ENCODE measurements around the gene SMOC2.
"Not testable (repeated sequence)": the region's sequence is repeated elsewhere in the genome, so short reads cannot be mapped to it uniquely, and the experiment has no call there.

Gene SMOC2

DNA sequence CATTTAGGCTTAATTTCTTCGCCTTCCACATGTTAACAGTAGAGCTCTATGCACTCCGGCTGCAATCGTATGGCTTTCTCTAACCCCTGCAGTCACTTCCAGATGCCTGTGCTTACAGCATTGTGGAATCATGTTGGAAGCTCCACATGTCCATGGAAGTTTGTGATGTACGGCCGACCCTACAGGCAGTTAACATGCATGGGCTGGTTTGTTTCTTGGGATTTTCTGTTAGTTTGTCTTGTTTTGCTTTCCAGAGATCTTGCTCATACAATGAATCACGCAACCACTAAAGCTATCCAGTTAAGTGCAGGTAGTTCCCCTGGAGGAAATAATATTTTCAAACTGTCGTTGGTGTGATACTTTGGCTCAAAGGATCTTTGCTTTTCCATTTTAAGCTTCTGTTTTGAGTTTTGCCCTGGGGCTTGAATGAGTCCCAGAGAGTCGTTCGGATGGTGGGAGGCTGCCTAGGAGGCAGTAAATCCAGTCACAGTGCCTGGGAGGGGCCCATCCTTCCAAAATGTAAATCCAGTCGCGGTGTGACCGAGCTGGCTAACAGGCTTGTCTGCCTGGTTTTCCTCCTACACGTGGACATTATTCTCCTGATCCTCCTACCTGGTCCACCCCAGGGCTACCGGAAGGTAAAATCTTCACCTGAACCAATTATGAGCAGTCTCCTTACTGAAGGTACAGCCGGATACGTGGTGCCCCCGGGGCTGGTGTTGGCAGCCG lies 225.9 kb downstream of the SMOC2 start:
- DNase-seq = no peak

DNA sequence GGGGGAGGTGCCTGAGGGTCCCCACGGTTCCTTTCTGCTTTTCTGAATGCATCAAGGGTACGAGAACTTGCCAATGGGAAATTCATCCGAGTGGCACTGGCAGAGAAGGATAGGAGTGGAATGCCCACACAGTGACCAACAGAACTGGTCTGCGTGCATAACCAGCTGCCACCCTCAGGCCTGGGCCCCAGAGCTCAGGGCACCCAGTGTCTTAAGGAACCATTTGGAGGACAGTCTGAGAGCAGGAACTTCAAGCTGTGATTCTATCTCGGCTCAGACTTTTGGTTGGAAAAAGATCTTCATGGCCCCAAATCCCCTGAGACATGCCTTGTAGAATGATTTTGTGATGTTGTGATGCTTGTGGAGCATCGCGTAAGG lies 226.4 kb downstream of the SMOC2 start:
- no peak for DNase-seq

DNA sequence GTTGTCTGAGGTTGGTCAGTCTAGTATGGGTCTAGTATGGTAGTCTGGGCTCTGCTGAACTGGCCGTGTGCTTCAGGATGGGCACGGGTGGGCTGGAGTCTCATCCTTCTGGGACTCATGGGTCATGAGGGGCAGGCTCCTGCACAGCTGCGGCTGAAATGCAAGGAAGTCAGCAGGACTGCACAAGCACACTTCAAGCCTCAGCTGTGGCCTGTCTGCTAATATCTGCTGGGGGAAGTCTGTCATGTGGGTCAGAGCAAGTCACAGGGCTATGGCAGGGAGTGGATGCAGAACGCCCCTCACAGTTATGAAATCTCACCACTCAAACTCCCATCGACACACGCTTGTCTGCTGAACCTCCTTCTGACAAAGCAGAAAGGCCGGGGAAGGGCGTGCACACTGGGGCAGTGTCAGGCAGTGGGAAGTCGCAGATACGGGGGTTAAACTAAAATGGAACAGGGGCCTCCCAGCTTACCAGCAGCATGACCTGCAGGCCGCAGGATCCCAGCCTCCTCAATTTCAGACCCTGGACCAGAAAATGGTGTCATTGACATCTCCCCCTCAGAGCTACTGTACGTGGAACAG lies 229.5 kb downstream of the SMOC2 start:
- no peak for DNase-seq

- no peak for DNase-seq
Observed at GRCh38 chr6:168671028-168671862, 230.3 kb downstream of the SMOC2 start.

DNA sequence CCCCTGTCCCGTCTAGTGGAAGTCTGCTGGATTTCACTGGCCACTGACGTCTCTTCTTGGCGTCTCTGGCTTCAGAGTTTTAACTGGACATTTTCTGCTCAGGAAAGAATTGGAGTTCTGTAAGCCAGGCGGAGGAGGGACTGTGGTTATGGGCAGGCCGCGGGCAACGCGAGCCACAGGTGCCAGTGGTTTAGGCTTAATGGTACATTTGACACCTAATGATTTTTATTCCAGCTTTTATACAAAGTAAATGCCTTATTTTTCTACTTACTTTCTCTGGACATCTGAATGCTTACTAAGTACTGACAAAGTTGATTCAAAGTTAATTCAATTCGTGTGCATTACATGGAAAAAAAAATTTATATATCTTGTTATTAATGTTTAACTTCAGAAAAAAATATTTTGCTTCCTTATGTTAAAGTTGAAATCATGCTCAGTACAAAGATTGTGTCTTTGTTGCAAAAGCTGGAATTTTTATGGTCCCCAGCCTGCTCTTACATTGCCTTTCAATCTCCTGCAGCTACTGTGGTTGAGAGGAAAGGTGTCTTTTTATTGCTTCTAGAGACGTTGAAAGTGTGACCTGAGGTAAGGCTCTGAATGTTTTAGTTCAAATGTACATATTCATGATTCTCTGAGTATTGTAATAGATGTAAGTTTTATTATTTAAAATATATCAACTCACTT lies 231.0 kb downstream of the SMOC2 start:
- no peak for DNase-seq

DNA sequence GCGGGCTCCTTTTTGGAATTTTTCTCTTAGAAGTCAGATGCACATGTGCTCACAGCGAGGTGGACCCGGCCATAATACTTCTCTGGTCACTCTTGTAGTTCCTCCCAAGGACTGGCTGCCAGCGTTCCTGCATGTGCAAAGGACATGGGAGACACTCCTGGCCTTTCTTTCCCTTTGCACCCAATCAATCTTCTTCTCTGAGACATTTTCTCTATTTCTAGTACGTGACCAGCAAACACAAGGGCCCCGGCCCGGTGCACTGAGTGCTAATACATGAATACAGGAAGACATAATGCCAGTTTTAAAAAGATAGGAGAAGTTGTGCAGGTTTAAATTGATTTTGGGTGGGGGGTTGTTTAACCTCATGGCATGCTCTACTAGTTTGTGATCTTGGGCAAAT lies 233.6 kb downstream of the SMOC2 start:
- DNase-seq = no peak

DNA sequence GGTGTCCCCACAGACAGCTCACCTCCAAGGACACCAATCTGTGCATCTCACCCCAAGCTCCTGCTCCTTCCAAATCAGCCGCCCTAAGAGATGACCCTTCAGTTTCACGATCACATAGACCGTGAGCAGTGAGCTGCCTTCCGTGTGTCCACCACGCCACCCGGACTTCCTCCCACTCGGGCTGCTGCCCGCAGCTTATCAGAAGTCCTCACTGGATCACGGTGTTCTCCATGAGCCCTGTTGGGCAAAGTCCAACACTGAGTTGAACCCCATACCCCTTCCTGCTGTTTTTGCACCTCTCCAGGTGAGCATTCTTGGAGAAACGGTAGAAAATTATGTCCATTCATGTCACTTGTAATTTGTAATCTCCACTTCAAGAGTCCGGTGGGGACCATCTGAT lies 234.4 kb downstream of the SMOC2 start:
- no peak for DNase-seq

DNA sequence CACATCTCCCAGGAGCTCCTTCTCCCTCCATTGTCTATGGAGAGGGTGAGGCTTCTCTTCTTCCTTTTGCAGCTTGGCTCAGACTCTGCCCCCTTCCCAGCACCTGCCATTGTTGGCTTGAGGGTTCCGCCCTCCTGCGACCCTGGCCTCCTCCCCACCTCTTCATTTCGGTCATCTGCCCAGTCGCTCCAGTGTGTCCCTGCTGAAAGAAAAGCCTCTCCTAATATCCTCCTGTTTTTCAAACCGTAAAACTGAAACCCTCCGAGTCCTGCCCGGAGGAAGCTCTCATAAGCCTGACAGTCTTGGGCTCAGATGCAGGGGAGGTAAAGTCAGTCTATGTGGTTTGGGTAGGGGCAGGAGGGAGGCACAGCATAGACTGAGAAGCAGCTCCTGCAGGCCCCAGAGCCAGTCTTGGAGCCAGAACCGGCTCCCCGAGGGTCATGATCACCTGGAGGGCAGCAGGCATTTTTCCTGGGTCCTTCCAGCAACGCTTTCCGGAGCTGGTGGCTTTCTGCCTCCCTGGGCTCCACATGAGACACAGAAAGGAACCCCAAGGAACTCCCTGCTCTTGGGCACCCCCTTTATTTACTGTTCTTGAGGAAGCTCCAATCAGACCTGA lies 235.1 kb downstream of the SMOC2 start:
- no peak for DNase-seq

GRCh38 chr6:168676552-168677322 lies 235.8 kb downstream of the SMOC2 start:
- no peak for DNase-seq

GRCh38 chr6:168677323-168677781 lies 236.4 kb downstream of the SMOC2 start:
- not testable (repeated sequence) for DNase-seq

DNA sequence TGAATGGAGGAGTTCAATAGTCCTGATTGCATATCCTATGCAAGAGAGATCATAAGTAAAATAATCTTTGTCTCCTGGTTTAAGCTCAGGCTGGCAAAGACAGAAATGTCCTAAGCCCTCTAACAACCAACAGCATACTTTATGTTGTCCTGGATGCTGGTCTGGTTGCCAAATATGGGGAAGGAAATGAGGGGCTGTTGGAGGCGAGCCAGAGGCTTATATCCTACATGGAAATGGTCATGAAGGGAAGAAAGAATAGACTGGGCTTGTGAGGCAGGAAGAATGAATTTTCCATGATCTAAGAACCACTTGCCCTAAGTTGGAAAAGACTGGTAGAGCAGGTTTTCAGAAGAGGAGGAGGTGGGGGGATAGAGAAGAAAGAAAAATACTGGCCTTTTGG lies 237.1 kb downstream of the SMOC2 start:
- DNase-seq = no peak

- no peak for DNase-seq
Observed at GRCh38 chr6:168678588-168678987, 237.6 kb downstream of the SMOC2 start.

DNA sequence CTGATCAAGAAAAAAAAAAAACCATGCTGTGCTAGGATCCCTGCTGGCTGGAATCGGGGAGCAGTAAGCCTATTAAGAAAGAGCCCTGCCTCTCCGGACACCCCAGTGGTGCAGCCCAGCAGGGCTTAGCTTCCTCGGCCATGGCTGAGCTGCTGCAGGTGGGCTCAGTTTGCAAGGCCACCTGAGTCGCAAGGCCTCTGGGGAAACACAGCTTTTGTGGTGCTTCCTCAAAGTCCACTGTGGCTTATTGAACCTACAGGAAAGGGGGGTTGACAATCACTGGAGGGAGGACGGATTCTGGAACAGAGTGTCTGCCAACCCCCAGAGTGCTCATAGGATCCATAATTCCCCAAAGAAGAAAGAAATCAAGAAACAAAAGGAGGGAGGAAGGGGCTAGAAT lies 240.8 kb downstream of the SMOC2 start:
- no peak for DNase-seq

- no peak for DNase-seq
Observed at GRCh38 chr6:168683621-168684020, 242.6 kb downstream of the SMOC2 start.

- DNase-seq = no peak
Observed at GRCh38 chr6:168684471-168684870, 243.5 kb downstream of the SMOC2 start.

GRCh38 chr6:168684906-168685305 lies 243.9 kb downstream of the SMOC2 start:
- no peak for DNase-seq

- no peak for DNase-seq
Observed at GRCh38 chr6:168686029-168686738, 245.2 kb downstream of the SMOC2 start.

DNA sequence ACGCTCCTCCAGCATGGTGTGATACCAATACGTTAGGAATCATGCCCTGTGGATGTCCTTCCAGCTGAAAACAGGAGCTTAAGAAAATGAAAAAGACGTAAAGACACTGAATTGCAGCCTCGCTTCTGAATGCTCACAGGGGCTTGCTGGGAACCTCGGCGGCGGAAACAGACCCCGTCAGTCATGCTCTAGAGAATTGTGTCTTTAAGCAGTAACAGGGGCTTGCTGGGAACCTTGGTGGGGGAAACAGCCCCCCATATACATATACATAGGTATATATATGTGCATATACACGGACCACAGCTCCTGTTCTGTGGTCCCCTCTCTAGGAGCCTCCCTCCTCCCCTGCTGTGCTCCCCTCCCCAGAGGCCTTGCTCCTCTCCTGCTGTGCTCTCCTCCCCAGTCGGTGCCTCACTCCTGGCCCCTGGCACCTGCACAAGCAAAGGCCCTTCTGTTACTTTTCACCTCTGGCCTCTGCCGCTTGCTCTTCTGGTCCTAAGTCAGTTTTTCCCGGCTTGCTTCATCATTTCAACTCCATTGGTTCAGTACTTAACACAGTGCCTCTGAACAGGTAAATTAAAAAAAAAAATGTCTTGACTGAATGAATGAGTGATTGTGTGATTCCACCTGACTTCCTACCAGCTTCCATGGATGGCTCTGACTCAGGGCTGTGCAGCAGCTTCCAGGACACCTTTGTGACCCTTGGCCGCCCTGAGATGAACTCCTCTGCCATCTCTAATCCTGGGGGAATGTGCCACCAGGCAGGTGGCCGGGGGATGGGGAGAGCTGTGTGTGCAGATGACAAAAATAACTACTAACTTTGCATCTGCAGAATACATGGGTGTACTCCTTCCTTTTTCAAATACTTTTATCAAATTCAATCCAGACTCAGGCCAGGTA lies 246.1 kb downstream of the SMOC2 start:
- no peak for DNase-seq

DNA sequence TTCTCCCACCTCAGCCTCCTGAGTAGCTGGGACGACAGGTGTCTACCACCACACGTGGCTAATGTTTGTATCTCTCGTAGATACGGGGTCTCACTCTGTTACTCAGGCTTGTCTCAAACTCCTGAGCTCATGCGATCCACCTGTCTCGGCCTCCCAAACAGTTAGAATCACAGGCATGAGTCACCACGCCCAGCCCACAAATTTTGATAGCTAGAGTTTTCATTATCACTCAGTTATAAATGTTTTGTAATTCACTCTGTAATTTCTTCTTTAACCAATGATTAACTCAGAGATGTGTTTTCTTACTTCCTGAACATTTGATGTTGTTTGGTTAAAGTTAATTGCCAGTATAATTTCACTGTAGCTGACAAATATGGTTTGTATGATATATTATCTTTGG lies 249.3 kb downstream of the SMOC2 start:
- DNase-seq = no peak

DNA sequence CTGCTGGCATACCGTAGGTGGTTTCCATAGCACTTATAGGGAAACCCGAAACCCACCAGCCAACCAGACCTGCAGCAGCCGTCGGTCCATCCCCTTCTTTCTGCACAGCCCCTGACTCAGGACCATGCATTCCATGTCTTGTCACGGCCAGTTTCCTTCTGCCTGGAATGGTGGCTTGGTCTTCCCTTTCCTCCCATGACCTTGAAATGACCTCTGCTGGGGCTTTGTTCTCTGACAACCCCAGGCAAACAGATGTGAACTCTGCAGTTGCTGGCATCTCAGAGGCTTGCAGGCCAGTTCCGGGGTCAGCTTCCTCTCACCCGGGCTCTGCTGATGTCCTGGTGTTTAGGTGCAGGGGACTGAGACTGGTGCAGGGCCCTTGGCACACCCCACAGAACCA lies 250.8 kb downstream of the SMOC2 start:
- DNase-seq = no peak

All from hematopoietic multipotent progenitor cell treated with erythropoietin and hydrocortisone succinate and interleukin-3 and kit ligand, for 4 days (in vitro differentiated cells).